Endodermal cell (in vitro differentiated cells): Measurements from ENCODE around the gene PCP2. TPM values are rescaled to one million over a fixed set of nuclear protein-coding genes. Genes with fewer than 3 reads are reported as not detected.
A peak's percentile ranks its signal among the peaks of the same experiment; 100 is the strongest.

ENCODE experiments used
- DNase-seq: peaks from one replicate; pipeline ENCODE4 v3.0.0-alpha.2; 2017
- H3K27ac ChIP-seq: 2 replicates; pipeline ENCODE4 v1.5.1; 2013; ENCODE audit warnings: mild to moderate bottlenecking, low read depth, low read length, moderate library complexity
- H3K27me3 ChIP-seq: 2 replicates; pipeline ENCODE4 v1.6.1; 2013; ENCODE audit warnings: mild to moderate bottlenecking, low read length, moderate library complexity; ENCODE audit not compliant: insufficient read depth, control insufficient read depth, poor library complexity, severe bottlenecking
- H3K36me3 ChIP-seq: 2 replicates; pipeline ENCODE4 v1.7.0; 2013; ENCODE audit warnings: mild to moderate bottlenecking, low read length, moderate library complexity; ENCODE audit not compliant: control insufficient read depth, insufficient read depth
- H3K4me1 ChIP-seq: one replicate; pipeline ENCODE4 v1.7.0; 2013; ENCODE audit warnings: low read length; ENCODE audit not compliant: control insufficient read depth, insufficient read depth
- H3K4me3 ChIP-seq: 2 replicates; pipeline ENCODE4 v1.5.1; 2013; ENCODE audit warnings: mild to moderate bottlenecking, low read length, moderate library complexity
- H3K9ac ChIP-seq: 2 replicates; pipeline ENCODE4 v1.6.1; 2013; ENCODE audit warnings: mild to moderate bottlenecking, low read length, moderate library complexity; ENCODE audit not compliant: poor library complexity, severe bottlenecking; ENCODE audit errors: extremely low read depth
- H3K9me3 ChIP-seq: 2 replicates; pipeline ENCODE4 v1.6.1; 2013; ENCODE audit warnings: mild to moderate bottlenecking, low read length, moderate library complexity; ENCODE audit not compliant: control insufficient read depth
- H3K27ac Mint-ChIP-seq: 2 replicates; pipeline ENCODE4 v1.8.0; 2020; ENCODE audit warnings: mixed read lengths
- H3K27me3 Mint-ChIP-seq: 2 replicates; pipeline ENCODE4 v1.8.0; 2021; ENCODE audit warnings: mild to moderate bottlenecking, mixed read lengths; ENCODE audit not compliant: insufficient read depth
- H3K36me3 Mint-ChIP-seq: 2 replicates; pipeline ENCODE4 v1.8.0; 2020; ENCODE audit warnings: low read depth, mixed read lengths
- H3K4me1 Mint-ChIP-seq: 2 replicates; pipeline ENCODE4 v1.8.0; 2020; ENCODE audit warnings: mixed read lengths
- H3K4me3 Mint-ChIP-seq: 2 replicates; pipeline ENCODE4 v1.8.0; 2020; ENCODE audit warnings: mild to moderate bottlenecking, moderate library complexity, mixed read lengths
- H3K9me3 Mint-ChIP-seq: 2 replicates; pipeline ENCODE4 v1.8.0; 2020; ENCODE audit warnings: mild to moderate bottlenecking, mixed read lengths
- CTCF ChIP-seq: fragments of 200-600 bp; sonication (generic); conservative IDR thresholded peaks from 2 replicates; pipeline ENCODE4 v1.5.0; 2021; ENCODE audit warnings: antibody characterized with exemption, mild to moderate bottlenecking
- WGBS, 2 experiments: methylation state at CpG; one replicate each; pipeline versions ENCODE4 v1.1.5 to v1.1.7; 2013; ENCODE audit warnings: missing lambda C conversion rate in 2 of 2, mixed read lengths in 1 of 2; ENCODE audit not compliant: insufficient coverage in 1 of 2, insufficient read length in 1 of 2; 5-methylcytosine and 5-hydroxymethylcytosine counted together
- total RNA-seq, 2 donors: library from RNA; stranded (reverse); fragmentation: NEBNext Ultra II Directional in 1 of 2; extraction: Animal tissue kit (Norgen Biotek cat#: 25700) in 1 of 2; gene quantifications; 2 replicates in 1 of 2; 3 replicates in 1 of 2; pipeline ENCODE4 v1.2.1, GENCODE V29; 2021

Gene PCP2
- total RNA-seq, 2 donors from 2014 or later = 0.55 TPM; not detected in 1

- no peak overlapping the region for H3K27ac ChIP-seq
- H3K27me3 ChIP-seq = no peaks in the 10 kb centered on the region
- no peak overlapping the region for H3K9ac ChIP-seq
- H3K36me3 ChIP-seq = peaks cover 29% of the 10 kb centered on the region
- H3K36me3 Mint-ChIP-seq = peaks cover 35% of the 10 kb centered on the region
- H3K9me3 Mint-ChIP-seq = no peaks in the 10 kb centered on the region
- peaks cover 9% of the 10 kb centered on the region for H3K4me1 Mint-ChIP-seq
- H3K27ac Mint-ChIP-seq = no peak overlapping the region
- H3K4me3 Mint-ChIP-seq = no peak overlapping the region
- WGBS, 2 experiments = 91 to 100% methylated on average over 11 to 17 of the region's 17 CpGs
- no peak overlapping the region for H3K4me3 ChIP-seq
- H3K9me3 ChIP-seq = no peaks in the 10 kb centered on the region
- no peaks in the 10 kb centered on the region for H3K4me1 ChIP-seq
- TF ChIP-seq CTCF = no peak
- H3K27me3 Mint-ChIP-seq = no peaks in the 10 kb centered on the region
- no peak for DNase-seq
Measured at GRCh38 chr19:7624810-7625209, 8.7 kb downstream of the PCP2 start.

GRCh38 chr19:7623725-7624603 lies 9.6 kb downstream of the PCP2 start:
- Histone ChIP-seq H3K27ac (no peak overlapping the region), H3K36me3 (peaks cover 30% of the 10 kb centered on the region), H3K27me3 (no peaks in the 10 kb centered on the region), H3K9me3 (no peaks in the 10 kb centered on the region), H3K4me3 (no peak overlapping the region), H3K9ac (no peak overlapping the region), H3K4me1 (no peaks in the 10 kb centered on the region)
- WGBS, 2 experiments = 95 to 96% methylated on average over 20 to 39 of the region's 39 CpGs
- Mint-ChIP-seq H3K27me3 (no peaks in the 10 kb centered on the region), H3K4me3 (no peak overlapping the region), H3K9me3 (no peaks in the 10 kb centered on the region), H3K4me1 (peaks cover 3% of the 10 kb centered on the region), H3K27ac (no peak overlapping the region), H3K36me3 (peaks cover 36% of the 10 kb centered on the region)
- no peak for DNase-seq
- TF ChIP-seq CTCF = no peak

- Mint-ChIP-seq H3K4me3 (no peak overlapping the region), H3K9me3 (no peaks in the 10 kb centered on the region), H3K36me3 (peaks cover 44% of the 10 kb centered on the region), H3K27me3 (no peaks in the 10 kb centered on the region), H3K27ac (no peak overlapping the region), H3K4me1 (no peaks in the 10 kb centered on the region)
- Histone ChIP-seq H3K27ac (no peak overlapping the region), H3K27me3 (no peaks in the 10 kb centered on the region), H3K4me1 (no peaks in the 10 kb centered on the region), H3K9ac (no peak overlapping the region), H3K4me3 (no peak overlapping the region), H3K9me3 (no peaks in the 10 kb centered on the region), H3K36me3 (peaks cover 36% of the 10 kb centered on the region)
- DNase-seq = peak; percentile 77
- 91 to 95% methylated on average over 8 to 16 of the region's 16 CpGs for WGBS, 2 experiments
- TF ChIP-seq CTCF = no peak
Measured at GRCh38 chr19:7622933-7623685, 10.4 kb downstream of the PCP2 start.
